Heart right ventricle (tissue), 16 donors: ENCODE measurements around the gene ANTXR1. TPM values are rescaled to one million over a fixed set of nuclear protein-coding genes. Genes with fewer than 3 reads are reported as not detected.
"Not testable (repeated sequence)": the region's sequence is repeated elsewhere in the genome, so short reads cannot be mapped to it uniquely, and the experiment has no call there.

ENCODE experiments used
- ATAC-seq, 8 donors: fragments of 200-7000 bp; cut with Tn5 transposase; one replicate each; pipeline ENCODE4 v1.9.1; 2020; ENCODE audit warnings: mild to moderate bottlenecking in 8 of 8, moderate library complexity in 8 of 8, moderate number of reproducible peaks in 1 of 8
- DNase-seq, 2 donors: peaks; one replicate each; pipeline ENCODE4 v3.0.0-alpha.2; 2020
- H3K27ac ChIP-seq, 10 donors: fragments of 200-600 bp; sonication (generic) in 2 of 10; one replicate each; pipeline versions ENCODE4 v1.5.0 to v1.8.0; 2020 to 2022; ENCODE audit warnings: mild to moderate bottlenecking in 3 of 10
- H3K27me3 ChIP-seq, 7 donors: fragments of 200-600 bp; one replicate each; pipeline ENCODE4 v1.8.0; 2021 to 2022; ENCODE audit warnings: mild to moderate bottlenecking in 2 of 7
- H3K36me3 ChIP-seq, 9 donors: fragments of 200-600 bp; sonication (generic) in 1 of 9; one replicate each; pipeline versions ENCODE4 v1.5.0 to v1.8.0; 2020 to 2022; ENCODE audit warnings: mild to moderate bottlenecking in 2 of 9
- H3K4me1 ChIP-seq, 9 donors: fragments of 200-600 bp; sonication (generic) in 1 of 9; one replicate each; pipeline versions ENCODE4 v1.5.0 to v1.8.0; 2020 to 2022; ENCODE audit warnings: mild to moderate bottlenecking in 4 of 9
- H3K4me3 ChIP-seq, 10 donors: fragments of 200-600 bp; sonication (generic) in 2 of 10; one replicate each; pipeline versions ENCODE4 v1.5.0 to v1.8.0; 2020 to 2022; ENCODE audit warnings: mild to moderate bottlenecking in 7 of 10, moderate library complexity in 2 of 10
- H3K9me3 ChIP-seq, 11 donors: fragments of 200-600 bp in 10 of 11; sonication (generic) in 2 of 11; one replicate each; pipeline versions ENCODE4 v1.5.0 to v1.8.0; 2013 to 2022; ENCODE audit warnings: mild to moderate bottlenecking in 2 of 11, control low read depth in 1 of 11, moderate library complexity in 1 of 11
- CTCF ChIP-seq, 9 donors: fragments of 200-600 bp; sonication (generic) in 2 of 9; IDR thresholded peaks; one replicate each; pipeline versions ENCODE4 v1.5.0 to v1.8.0; 2021 to 2022; ENCODE audit warnings: antibody characterized with exemption in 9 of 9, mild to moderate bottlenecking in 5 of 9, moderate library complexity in 1 of 9
- WGBS, 2 donors: extraction: QIAGEN DNeasy Blood & Tissue Kit; methylation state at CpG; one replicate each; pipeline ENCODE4 v1.1.7; 2013; ENCODE audit warnings: inconsistent platforms in 1 of 2; 5-methylcytosine and 5-hydroxymethylcytosine counted together
- intact Hi-C, 10 donors: fragments of 100-400 bp; cut with DNase I; formaldehyde crosslinking; loops; one replicate each; pipeline versions ENCODE4 v1.11.1 to v1.14.2; 2022
- polyA plus RNA-seq, 2 donors: library from polyadenylated mRNA; stranded (reverse); fragments of 200-250 nt; gene quantifications; one replicate each; pipeline ENCODE4 v1.2.3, GENCODE V29; 2013
- total RNA-seq, 10 donors: library from RNA; stranded (reverse); fragmentation: NEBNext Ultra II Directional in 3 of 10; extraction: Animal tissue kit (Norgen Biotek cat#: 25700) in 3 of 10; gene quantifications; one replicate each; pipeline versions ENCODE4 v1.2.1 to v1.2.4, GENCODE V29; 2021 to 2023
- donor health status: Arrhythmogenic right ventricular cardiomyopathy.
- donor health status: ischemic (EF 13 %, LVEDD 7.1; RV severe dilation, severe dysfunction).
- donor health status: healthy with polysubstance abuse.
- donor health status: DM: no; HTN: yes; CAD: no.
- donor health status: DM: no; HTN: no; CAD: no.
- donor health status: ischemic (EF 25% LVEDD 6.9; RV normal size, moderate dysfunction).
- donor health status: ischemic (EF 25% LVEDD 5.7; RV mildly dilated, moderate dysfunction).
- donor health status: healthy.
- donor health status: DM: yes; HTN: yes; CAD: no.
- donor health status: Ischemic cardiomyopathy.
- donor health status: ischemic (EF 35%, LVEDD 5.7; RV mildly dilated, moderate dysfunction).
- donor health status: nonischemic (EF 11% LVEDD 7.7; RV severe dilation, severe dysfunction).
- donor health status: DM: yes; HTN: yes; CAD: no.
- donor health status: PGD.
- donor health status: ischemic (EF 29% LVEDD 5.4; RV normal size, mild dysfunction).
- donor health status: nonischemic (EF 23%, LVEDD 6.1; RV moderate dilation, normal function).

Gene ANTXR1
- total and polyA plus RNA-seq, 12 donors, result 8.9 to 33.1 (median 24.1) TPM

- DNase-seq, result no peak
- no peak for ATAC-seq
- Histone ChIP-seq H3K9me3 (peaks cover 0 to 1% (median 0%) of the 10 kb centered on the region in 11 donors), H3K27me3 (no peaks in the 10 kb centered on the region), H3K36me3 (peaks cover 0 to 5% (median 0%) of the 10 kb centered on the region in 9 donors), H3K4me1 (peaks cover 0 to 31% (median 13%) of the 10 kb centered on the region in 9 donors), H3K4me3 (no peak overlapping the region), H3K27ac (no peak overlapping the region)
- no peak for TF ChIP-seq CTCF (IDR thresholded peaks at IDR 0.05)
- intact Hi-C loops, result no loop called here
- 92% methylated on average over 2 of the region's 2 CpGs for WGBS, 2 donors
These were observed 239.0 kb downstream of the ANTXR1 start for GRCh38 chr2:69251943-69252342.

GRCh38 chr2:69253112-69253511 is 240.1 kb downstream of the ANTXR1 start:
- Histone ChIP-seq H3K36me3 (no peaks in the 10 kb centered on the region), H3K4me3 (no peak overlapping the region), H3K27ac (peak overlapping the region in 6 of 10 donors; percentile 1 to 59 (median 26)), H3K4me1 (peaks cover 0 to 31% (median 13%) of the 10 kb centered on the region in 9 donors), H3K9me3 (peaks cover 0 to 11% (median 0%) of the 10 kb centered on the region in 11 donors), H3K27me3 (no peaks in the 10 kb centered on the region)
- DNase-seq (no peak), ATAC-seq (peak in 1 of 8 donors; percentile 59)
- no peak for TF ChIP-seq CTCF (IDR thresholded peaks at IDR 0.05)
- intact Hi-C loops, result no loop called here
- WGBS, 2 donors, result 47 to 50% methylated on average over 2 of the region's 2 CpGs

- Histone ChIP-seq H3K9me3 (peaks cover 0 to 18% (median 1%) of the 10 kb centered on the region in 11 donors), H3K27ac (peak overlapping the region in 6 of 10 donors; percentile 1 to 59 (median 26)), H3K4me1 (peaks cover 0 to 31% (median 13%) of the 10 kb centered on the region in 9 donors), H3K36me3 (no peaks in the 10 kb centered on the region), H3K27me3 (no peaks in the 10 kb centered on the region), H3K4me3 (no peak overlapping the region)
- no peak for TF ChIP-seq CTCF (IDR thresholded peaks at IDR 0.05)
- intact Hi-C loops, result no loop called here
- WGBS, 2 donors, result 26 to 32% methylated on average over 8 of the region's 8 CpGs
- DNase-seq (peak in 1 of 2 donors; percentile 21), ATAC-seq (peak; percentile 73 to 95 (median 80))
These were observed 240.8 kb downstream of the ANTXR1 start for GRCh38 chr2:69253611-69254301.

GRCh38 chr2:69255760-69256159 is 242.8 kb downstream of the ANTXR1 start:
- no peak for ATAC-seq
- peaks cover 0 to 38% (median 21%) of the 10 kb centered on the region in 11 donors for H3K9me3 ChIP-seq
- peaks cover 0 to 31% (median 13%) of the 10 kb centered on the region in 9 donors for H3K4me1 ChIP-seq
- intact Hi-C loops, result no loop called here
- no peak for DNase-seq
- no peak overlapping the region for H3K27ac ChIP-seq
- H3K4me3 ChIP-seq, result no peak overlapping the region
- TF ChIP-seq CTCF (IDR thresholded peaks at IDR 0.05), result no peak
- no peaks in the 10 kb centered on the region for H3K36me3 ChIP-seq
- WGBS, 2 donors, result 49 to 64% methylated on average over 3 of the region's 3 CpGs
- no peaks in the 10 kb centered on the region for H3K27me3 ChIP-seq

GRCh38 chr2:69259994-69260591 is 247.1 kb downstream of the ANTXR1 start:
- ATAC-seq, H3K4me1 ChIP-seq, H3K27ac ChIP-seq, DNase-seq, H3K27me3 ChIP-seq, H3K36me3 ChIP-seq, H3K4me3 ChIP-seq, intact Hi-C loops: not testable (repeated sequence)
- peaks cover 0 to 46% (median 22%) of the 10 kb centered on the region in 11 donors for H3K9me3 ChIP-seq
- 85 to 89% methylated on average over 12 of the region's 12 CpGs for WGBS, 2 donors
